Tibial nerve (tissue), 3 donors: ENCODE measurements around the gene HAX1.

ENCODE experiments used
- CTCF ChIP-seq, 5 experiments: fragments of 200-600 bp in 3 of 5; fragments of 450-650 bp in 2 of 5; sonication (generic) in 3 of 5; IDR thresholded peaks; one replicate each; pipeline ENCODE4 v1.5.1; 2016 to 2019; ENCODE audit warnings: antibody characterized with exemption in 5 of 5, mild to moderate bottlenecking in 3 of 5, moderate library complexity in 2 of 5
- POLR2A ChIP-seq, 2 donors: fragments of 450-650 bp; IDR thresholded peaks; one replicate each; pipeline ENCODE4 v1.6.1; 2017; ENCODE audit warnings: antibody characterized with exemption in 2 of 2, mild to moderate bottlenecking in 2 of 2, moderate library complexity in 2 of 2

GRCh38 chr1:154288661-154289060, 16.2 kb downstream of the HAX1 start:
- TF ChIP-seq CTCF (IDR thresholded peaks at IDR 0.05), result no peak
- no peak for TF ChIP-seq POLR2A (IDR thresholded peaks at IDR 0.05)
